ENCODE measurements around the gene LRP1B.
"Not testable (repeated sequence)": the region's sequence is repeated elsewhere in the genome, so short reads cannot be mapped to it uniquely, and the experiment has no call there.

Gene LRP1B

GRCh38 chr2:140363131-140363530 lies 1767.7 kb downstream of the LRP1B start:
- no peak for DNase-seq

DNA sequence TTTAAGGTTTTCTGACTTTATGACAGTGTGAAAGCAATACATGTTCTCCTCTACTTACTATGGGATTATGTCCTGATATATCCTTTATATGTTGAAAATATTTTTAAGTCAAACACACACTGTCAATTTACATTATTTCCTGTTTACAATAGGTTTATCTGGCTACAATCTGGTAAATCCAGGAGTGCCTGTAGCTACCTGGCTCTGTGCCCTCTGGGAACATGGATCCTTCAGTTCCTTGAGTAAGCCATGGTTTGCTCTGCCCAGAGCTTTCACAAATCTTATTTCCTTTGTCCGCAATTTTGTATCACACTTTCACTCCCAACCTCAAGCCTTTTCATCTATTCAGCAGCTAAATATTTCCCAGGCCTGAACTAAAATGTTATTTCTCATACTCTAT lies 1768.5 kb downstream of the LRP1B start:
- DNase-seq: no peak

DNA sequence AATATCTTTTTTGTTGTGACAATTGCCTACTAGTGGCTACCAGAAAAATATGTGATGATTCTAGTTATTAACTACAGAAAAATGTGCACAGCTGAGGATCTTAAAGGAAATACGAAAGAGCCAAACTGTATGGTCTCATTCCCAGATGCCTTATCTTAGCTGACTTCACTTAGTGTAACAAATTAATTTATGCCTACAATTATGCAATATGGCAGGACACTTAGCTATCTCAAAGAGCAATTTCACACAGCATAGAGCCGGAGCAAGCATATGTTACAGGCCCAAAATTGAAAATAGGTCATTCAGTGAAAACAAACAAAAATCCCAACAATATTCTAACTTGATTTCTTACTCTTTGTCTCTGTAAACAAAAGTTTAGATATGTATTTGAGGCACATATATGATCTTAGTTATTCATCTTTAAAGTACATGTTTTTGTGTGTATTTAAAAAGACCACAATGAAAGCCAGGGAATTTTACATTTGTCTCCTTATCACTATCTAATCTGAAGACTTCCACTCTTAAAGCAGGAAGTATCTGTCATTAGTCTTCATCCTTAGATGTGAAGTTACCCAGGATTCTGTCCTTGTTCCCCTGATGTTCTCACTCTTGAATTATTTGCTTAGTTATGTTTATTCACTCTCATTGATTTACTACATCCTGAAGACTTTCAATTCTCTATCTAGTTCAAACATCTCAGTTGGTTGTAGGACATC lies 1771.6 kb downstream of the LRP1B start:
- peak; percentile 18 for DNase-seq

DNA sequence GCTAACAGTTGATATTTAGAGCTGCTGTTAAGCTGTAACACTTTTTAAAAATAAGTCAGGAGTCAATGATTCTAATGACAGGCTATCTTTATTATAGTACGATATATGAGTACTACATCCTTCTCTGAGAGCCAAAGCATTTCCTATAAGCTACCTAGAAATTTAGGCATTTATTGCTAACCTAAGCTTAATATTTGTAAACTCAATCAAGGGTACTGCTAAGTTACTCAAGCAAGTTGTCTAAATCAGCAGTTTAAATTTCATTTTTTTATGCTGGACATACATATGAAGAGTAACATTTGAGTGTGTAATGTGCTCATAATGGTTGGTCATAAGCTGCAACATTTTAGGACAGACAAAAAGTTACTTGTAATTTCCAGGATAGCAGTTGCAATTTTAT lies 1774.1 kb downstream of the LRP1B start:
- DNase-seq: no peak

- no peak for DNase-seq
Measured at GRCh38 chr2:140355511-140356090, 1775.2 kb downstream of the LRP1B start.

GRCh38 chr2:140354544-140354943 lies 1776.3 kb downstream of the LRP1B start:
- DNase-seq: no peak

- peak; percentile 91 for DNase-seq
Measured at GRCh38 chr2:140353541-140353940, 1777.3 kb downstream of the LRP1B start.

DNA sequence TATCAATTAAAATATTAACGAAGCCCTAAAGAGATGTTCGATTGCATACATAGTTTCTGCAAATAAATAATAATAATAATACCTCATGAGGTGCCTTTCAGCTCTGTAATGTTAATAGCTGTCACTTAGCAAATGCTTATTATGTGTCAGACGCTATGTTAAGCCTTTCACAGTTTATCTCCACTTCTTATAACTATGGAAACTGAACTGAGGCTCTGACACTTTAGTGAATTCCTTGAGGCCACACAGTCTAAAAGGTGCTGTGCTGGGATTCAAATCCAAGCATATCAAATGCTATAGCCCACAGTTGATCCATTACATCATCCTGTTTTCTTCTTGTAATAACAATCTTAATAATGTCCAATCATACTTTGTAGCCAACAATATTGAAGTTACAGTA lies 1779.1 kb downstream of the LRP1B start:
- DNase-seq: no peak

GRCh38 chr2:140349695-140350094 lies 1781.1 kb downstream of the LRP1B start:
- DNase-seq: no peak

DNA sequence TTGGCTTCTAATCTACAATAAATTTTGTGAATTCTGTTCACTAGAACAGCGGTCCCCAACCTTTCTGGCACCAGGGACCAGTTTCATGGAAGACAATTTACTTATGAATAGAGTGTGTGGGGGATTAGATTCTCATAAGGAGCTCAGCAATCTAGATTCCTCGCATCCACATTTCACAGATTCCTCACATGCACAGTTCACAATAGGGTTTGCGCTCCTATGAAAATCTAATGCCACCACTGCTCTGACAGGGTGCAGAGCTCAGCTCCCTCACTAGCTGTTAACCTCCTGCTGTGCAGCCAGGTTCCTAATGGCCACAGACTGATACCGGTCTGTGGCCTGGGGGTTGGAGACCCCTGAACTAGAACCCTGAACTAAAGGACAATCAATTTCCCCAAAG lies 1782.0 kb downstream of the LRP1B start:
- DNase-seq: no peak

DNA sequence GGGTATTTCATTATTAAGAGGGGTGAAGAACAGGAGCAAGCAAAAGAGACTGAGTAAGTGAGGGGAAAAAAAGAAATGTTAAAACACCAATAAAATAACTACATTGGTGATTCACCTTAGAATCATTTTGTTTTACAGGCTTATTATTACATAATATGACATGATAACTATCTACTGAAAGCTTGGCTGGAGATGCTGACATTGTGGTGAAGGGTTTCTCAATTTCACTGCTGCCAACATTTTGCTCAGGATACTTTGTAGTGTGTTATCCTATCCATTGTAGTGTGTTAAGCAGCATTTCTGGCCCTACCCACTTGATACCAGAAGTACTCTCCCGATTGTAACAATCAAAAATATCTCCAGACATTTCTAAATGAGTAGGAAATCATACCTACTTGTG lies 1786.0 kb downstream of the LRP1B start:
- peak; percentile 5 for DNase-seq

DNA sequence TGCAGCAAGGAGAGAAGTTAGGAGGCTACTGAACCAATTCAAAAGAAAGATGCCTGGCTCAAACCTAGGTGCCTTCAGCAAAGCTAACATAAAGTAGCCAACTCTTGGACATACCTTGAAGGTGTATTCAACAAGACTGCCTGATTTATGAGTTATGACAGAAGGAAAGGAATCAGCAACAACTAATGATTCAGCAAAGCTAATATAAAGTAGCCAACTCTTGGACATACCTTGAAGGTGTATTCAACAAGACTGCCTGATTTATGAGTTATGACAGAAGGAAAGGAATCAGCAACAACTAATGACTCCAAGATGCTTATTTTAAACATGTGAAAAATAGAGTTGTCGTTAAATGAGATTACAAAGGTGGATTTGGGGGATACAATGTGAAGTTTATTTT lies 1786.5 kb downstream of the LRP1B start:
- DNase-seq: not testable (repeated sequence)

DNA sequence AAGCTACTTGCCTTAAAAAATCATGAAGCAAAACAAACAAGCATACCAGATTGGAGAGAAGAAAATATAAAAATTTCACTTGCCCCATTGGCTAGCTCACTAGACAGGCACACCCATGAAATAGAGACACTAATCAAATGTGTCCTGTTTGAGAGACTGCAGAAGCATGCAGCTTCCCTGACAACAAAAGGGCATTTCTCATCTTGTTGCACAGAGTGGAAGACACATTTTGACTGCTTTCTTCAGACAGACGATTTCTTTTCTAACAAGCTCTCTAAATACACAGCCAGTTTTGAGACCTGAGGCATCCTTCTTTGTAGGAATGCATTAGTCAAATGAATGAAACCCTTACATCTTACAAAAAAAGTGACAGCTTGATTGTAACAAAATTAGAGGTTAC lies 1792.0 kb downstream of the LRP1B start:
- DNase-seq: no peak

DNA sequence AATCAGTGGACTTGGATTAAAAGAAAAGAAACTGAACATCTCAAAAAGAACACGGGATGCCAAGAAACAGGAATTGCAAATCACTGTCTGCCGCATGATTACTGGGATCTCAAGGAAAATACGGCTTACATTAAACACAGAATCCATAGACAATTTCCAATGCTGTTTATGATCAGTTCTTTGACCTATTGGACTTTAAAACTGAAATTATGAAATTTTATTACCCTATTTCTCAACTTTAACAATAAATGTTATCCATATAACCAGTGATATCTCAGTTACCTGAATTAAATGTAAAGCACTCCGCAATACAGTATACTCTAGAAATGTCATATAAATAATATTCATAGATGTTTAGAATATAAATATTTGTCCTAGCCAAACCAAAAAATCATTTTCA lies 1793.8 kb downstream of the LRP1B start:
- no peak for DNase-seq

GRCh38 chr2:140316345-140316744 lies 1814.5 kb downstream of the LRP1B start:
- DNase-seq: no peak

DNA sequence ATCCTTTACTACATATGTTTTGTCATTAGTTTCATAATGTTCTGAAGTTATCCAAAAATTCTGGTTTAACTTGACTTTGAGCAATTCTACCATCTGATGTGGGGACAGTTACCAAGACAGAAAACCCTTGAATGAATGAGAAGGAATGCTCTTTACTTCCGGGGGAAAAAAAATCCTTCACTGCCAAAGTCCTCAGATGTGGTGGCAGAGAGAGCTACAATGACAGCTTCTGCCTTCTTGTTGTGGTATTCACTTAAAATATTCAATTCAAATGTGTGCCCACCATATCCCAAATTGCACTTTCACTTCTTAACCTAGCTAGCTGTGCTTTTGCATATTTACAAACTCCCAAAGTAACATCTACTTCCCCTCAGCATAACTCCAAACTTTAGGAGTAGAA lies 1818.9 kb downstream of the LRP1B start:
- no peak for DNase-seq

DNA sequence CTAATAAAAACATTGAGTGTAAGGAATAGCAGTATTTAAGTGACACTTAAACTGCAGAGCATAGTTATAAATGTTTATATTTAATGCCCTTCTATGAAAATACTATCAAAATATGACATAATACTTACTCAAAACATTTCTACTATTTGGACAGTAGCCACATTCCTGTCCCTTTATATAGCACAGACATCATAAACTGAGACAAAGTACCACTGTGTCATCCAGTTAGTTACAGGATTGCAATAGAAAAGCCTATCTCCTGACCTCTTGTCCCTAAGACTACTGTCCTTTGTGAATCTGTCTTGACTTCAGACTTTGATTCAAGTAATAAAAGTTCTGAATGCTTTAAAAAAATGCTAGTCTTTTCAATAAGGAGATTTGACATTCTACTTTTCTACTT lies 1822.1 kb downstream of the LRP1B start:
- peak; percentile 64 for DNase-seq

GRCh38 chr2:140307532-140307931 lies 1823.3 kb downstream of the LRP1B start:
- no peak for DNase-seq

GRCh38 chr2:140295767-140296166 lies 1835.0 kb downstream of the LRP1B start:
- no peak for DNase-seq

GRCh38 chr2:140288726-140289125 lies 1842.1 kb downstream of the LRP1B start:
- no peak for DNase-seq

DNA sequence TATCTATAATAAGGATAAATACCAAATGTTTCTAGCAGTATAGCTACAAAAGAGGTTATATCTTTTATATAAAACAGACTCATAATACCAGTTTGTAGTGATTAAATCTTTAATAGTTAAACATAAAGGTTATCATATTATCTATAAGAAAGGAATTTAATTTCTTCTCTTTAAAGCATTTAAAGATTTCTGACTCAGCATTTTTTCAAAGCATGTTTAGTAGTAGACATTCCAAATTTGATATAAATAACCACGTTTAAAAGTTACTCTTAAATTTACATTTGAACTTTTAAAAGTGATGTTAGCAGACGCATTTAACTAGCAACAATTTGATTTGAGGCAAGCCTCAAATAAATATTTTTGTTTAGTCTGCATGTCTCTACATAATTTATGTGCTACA lies 1842.6 kb downstream of the LRP1B start:
- no peak for DNase-seq

DNA sequence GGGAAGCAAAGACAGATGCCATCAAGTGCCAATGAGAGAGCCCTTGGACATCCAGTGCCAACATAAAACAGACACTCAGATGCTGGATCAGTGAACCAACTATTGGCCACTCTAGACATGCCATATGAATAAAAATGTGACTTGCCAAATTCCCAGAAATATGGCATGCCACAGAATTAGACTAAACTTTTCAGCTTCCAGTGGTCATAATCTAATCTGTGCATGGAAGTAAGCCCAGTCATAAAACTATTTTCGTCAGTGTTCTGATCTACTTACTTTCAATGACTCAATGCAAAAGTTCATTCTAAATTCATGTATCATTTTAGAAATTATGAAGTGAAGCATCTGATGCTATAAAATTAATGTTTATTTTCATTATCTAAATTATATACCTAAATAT lies 1844.4 kb downstream of the LRP1B start:
- no peak for DNase-seq

GRCh38 chr2:140277344-140277743 lies 1853.5 kb downstream of the LRP1B start:
- not testable (repeated sequence) for DNase-seq

GRCh38 chr2:140276661-140277060 lies 1854.2 kb downstream of the LRP1B start:
- no peak for DNase-seq

DNA sequence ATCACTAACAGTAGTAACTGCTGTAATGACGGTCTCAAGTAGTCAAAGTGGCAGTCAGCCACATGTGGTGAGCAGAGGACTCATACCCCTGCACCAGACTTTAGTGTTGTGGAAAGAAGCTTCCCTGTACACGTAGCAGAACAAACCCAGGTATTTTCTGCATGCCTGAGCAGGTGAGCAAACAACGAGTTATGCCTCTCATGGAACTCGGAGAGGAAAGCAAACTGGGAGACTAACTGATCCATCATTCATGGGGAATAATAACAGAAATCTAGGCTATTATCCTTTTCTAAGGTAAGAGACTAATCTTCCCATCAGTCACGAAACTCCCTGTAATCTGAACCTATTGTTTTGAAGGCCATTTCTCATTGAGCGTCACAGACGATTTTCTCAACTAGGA lies 1855.4 kb downstream of the LRP1B start:
- DNase-seq: no peak
